HG03442 (cell line): ENCODE results near the gene PAGR1.
A peak's percentile ranks its signal among the peaks of the same experiment; 100 is the strongest.
"Not testable (repeated sequence)": the region's sequence is repeated elsewhere in the genome, so short reads cannot be mapped to it uniquely, and the experiment has no call there.

Experiments
- ATAC-seq: cut with Tn5 transposase; IDR thresholded peaks from one replicate; pipeline ENCODE4 v1.9.1; 2021; ENCODE audit warnings: mild to moderate bottlenecking, moderate library complexity; ENCODE audit not compliant: unreplicated experiment

PAGR1 gene

DNA sequence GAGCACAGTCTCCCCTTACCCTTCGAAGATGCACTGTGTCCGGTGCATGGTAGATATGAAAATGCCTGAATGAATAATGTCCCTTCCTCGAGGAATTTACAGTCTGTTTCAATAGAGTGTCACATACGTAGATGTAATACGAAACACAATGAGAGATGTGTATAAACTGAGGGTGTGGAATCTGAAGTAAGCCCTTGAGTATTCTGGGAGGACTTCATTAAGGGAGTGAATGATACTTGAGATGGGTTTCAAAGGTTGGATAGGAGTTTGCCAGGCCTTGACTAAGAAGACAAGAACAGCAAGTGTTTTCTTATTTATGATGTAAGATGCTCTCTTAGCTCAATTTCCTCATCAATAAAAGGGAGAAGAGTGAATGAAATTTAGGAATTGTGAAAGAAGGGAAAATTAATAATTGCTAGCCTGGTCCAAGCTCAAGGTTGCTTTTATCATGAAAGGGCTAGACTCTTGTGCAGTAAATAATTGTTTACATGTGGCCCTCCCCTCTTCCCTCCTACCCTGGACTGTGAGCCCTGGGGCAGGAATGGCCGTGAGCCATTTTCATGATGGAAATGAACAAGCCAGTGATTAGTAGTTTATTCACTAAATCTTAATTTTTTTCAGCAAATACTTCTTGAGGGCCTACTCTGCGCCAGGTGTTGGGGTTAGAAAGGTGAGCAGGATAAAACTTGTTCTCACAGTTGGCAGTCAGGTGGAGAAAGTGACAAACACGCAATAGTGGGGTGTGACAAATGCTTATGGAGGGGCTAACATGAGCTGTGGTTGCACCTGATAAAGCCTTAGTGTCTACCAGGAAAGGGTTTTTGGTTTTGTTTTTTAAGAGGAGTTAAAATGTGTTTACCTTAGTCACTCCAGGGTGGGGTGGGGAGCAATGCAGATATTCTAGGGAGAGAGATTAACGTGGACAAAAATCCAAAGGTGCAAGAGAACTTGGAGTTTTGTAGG, 23.8 kb upstream of the PAGR1 start:
- no peak for ATAC-seq

DNA sequence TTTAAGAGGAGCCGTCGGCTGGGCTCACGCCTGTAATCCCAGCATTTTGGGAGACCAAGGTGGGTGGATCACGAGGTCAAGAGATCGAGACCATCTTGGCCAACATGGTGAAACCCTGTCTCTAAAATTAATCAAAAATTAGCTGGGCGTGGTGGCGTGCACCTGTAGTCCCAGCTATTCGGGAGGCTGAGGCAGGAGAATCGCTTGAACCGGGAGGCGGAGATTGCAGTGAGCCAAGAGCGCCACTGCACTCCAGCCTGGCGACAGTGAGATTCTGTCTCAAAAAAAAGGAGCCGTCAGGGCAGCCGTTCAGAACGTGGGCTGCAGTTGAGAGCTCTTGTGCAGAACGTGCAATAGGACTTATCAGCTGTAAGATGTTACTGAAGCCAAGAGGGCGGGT, 22.8 kb upstream of the PAGR1 start:
- ATAC-seq = not testable (repeated sequence)

DNA sequence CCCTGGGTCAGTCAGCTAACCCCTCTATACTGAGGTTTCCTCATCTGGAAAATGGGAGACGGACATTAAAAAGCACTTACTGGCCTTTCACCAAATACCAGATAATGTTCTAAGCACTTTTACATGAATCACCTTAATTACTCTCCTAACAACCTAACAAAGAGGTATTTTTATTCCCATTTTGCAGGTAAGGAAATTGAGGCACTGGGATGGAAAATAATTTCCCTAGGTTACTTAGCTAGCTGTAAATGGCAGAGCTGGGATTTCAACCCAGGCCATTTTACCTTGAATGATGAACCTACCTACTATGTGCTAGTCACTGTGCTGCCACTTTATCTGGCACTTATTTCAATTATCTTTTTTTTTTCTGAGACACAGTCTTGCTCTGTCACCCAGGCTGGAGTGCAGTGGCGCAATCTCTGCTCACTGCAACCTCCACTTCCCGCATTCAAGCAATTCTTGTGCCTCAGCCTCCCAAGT, 21.7 kb upstream of the PAGR1 start:
- no peak for ATAC-seq

DNA sequence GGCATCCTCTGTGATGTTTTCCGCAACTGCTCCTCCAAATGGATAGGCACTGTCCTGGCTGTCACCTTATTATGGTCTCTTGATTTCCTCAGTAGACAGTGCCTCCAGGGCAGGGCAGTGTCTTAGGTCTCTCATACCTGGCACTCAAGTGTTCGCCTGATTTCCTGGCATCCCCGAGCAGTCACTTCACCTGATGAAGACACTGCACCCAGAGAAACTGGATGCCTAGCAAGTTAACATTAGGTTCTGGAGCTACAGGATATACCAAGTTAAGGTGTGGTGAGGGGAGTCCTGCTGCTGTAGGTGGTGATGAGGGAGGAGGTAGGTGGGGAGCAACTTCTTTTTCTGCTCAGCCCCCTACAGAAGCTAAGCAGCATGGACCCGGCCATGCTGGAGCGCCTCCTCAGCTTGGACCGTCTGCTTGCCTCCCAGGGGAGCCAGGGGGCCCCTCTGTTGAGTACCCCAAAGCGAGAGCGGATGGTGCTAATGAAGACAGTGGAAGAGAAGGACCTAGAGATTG, 13.5 kb upstream of the PAGR1 start:
- ATAC-seq = no peak

DNA sequence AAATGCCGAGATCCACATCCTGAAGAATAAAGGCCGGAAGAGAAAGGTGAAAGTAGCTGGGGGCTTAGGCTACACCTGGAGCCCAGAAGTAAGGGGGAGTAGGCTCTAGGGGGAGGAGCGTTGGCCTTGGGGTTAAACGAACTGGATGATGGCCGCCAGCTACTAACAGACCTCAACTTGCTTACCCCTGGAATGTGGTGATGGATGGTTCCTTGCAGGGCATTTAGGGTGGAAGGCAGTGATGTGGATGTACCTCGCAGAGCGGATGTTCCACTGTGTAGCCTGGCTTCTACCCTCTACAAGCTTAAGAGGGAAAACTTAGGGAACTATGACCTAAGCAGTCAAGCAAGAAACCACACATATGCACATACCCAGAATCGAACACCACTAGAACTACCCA, 11.9 kb upstream of the PAGR1 start:
- ATAC-seq = no peak

DNA sequence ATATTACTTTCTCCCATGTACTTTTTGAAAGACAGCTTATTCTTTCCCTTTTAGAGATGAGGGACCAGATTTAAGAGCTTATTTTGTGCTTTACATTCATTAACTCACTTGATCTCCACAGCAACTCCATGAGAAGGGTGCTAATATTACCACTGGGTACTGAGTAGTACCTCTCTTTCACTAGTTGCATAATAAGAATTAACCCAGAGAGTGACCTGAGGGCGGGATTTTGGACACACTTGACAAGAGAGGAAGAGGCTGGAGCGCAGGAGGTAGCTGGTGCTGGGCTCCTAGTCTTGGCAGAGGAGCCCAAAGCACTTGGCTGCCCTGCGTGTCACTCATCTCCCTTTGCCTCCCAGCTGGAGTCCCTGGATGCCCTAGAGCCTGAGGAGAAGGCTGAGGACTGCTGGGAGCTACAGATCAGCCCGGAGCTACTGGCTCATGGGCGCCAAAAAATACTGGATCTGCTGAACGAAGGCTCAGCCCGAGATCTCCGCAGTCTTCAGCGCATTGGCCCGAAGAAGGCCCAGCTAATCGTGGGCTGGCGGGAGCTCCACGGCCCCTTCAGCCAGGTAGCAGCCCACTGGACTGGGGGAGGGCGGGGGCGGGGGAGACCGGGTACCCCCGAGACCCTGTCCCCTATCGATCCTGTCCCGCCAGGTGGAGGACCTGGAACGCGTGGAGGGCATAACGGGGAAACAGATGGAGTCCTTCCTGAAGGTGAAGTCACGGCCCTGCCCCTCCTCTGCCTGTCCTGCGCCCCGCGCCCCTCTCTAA, 11.3 kb upstream of the PAGR1 start:
- ATAC-seq = no peak

DNA sequence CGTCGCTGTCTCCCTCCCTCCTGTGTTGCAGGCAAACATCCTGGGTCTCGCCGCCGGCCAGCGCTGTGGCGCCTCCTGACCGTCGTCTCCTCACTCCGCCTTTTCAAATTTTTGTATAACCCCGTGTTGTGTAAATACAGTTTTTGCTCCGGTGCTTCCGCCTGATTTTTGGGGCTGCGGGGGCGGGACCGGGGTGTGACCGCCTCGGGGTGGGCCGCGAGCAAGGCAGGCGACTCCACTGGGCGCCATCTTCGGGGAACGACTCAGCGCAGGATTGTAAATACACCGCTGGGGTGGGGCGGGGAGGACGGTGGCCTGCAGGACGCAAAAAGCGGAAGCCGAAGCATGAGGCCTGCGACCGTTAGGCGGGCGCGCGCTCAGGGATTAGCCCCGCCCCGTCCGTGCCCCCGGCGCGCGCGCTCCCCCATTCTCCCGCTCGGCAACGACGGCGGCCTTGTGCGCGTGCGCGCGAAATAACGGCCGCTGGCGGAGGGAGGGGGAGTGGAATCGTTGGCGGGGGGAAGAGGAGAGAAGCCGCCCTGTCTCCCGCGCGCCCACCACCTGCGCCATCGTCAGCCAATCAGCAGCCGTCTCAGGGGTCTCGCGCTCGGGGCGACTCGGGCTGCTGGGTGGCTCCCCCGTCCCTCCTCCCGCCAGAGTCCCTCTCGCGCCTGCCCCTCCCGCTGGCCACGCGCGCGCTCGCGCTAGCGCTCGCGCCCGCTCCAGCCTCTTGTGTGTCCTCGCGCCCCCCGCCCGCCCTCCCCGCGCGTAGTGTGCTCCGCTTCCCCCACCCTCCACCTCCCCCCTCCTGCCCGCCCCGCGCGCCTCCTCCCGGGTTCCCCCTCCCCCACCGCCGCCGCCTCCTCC, 10.5 kb upstream of the PAGR1 start:
- peak; percentile 48 for ATAC-seq

DNA sequence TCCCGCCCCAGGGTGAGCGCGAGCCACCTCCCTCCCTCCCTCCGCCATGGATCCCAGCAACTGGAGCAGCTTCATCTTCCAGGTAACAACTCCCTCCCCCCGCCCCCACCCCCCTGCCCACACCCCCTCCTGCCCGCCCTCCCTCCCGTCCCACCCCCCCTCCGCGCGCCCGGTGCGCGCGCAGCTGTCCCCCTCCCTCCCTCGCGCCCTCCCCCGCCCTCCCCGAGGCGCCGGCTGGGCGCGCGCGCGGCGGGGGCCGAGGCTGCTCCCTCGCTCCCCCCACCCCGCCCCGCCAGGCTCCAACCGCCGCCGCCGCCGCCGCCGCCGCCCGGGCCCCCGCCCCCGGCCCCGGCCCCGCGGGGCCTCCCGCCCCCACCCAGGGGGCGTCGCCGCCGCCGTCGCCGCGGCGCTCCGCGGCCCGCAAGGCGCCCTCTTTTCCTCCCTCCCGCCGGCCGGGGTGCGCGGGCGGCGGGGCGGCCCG, 9.8 kb upstream of the PAGR1 start, which contains the start of gene MAZ:
Gene MAZ (plus strand): TSS at position 431 of the 481 bp plus-strand sequence. CDS start 173 bp downstream, outside the sequence.
- no peak for ATAC-seq

DNA sequence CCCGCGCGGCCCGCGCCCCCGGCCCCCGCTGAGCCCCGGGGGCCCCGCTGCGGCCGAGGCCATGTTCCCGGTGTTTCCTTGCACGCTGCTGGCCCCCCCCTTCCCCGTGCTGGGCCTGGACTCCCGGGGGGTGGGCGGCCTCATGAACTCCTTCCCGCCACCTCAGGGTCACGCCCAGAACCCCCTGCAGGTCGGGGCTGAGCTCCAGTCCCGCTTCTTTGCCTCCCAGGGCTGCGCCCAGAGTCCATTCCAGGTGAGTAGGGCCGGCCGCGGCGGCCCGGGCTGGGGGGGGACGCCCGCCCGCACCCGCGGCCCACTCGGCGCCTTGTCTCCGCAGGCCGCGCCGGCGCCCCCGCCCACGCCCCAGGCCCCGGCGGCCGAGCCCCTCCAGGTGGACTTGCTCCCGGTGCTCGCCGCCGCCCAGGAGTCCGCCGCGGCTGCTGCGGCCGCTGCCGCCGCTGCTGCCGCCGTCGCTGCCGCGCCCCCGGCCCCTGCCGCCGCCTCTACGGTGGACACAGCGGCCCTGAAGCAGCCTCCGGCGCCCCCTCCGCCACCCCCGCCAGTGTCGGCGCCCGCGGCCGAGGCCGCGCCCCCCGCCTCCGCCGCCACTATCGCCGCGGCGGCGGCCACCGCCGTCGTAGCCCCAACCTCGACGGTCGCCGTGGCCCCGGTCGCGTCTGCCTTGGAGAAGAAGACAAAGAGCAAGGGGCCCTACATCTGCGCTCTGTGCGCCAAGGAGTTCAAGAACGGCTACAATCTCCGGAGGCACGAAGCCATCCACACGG, 9.1 kb upstream of the PAGR1 start:
- no peak for ATAC-seq

DNA sequence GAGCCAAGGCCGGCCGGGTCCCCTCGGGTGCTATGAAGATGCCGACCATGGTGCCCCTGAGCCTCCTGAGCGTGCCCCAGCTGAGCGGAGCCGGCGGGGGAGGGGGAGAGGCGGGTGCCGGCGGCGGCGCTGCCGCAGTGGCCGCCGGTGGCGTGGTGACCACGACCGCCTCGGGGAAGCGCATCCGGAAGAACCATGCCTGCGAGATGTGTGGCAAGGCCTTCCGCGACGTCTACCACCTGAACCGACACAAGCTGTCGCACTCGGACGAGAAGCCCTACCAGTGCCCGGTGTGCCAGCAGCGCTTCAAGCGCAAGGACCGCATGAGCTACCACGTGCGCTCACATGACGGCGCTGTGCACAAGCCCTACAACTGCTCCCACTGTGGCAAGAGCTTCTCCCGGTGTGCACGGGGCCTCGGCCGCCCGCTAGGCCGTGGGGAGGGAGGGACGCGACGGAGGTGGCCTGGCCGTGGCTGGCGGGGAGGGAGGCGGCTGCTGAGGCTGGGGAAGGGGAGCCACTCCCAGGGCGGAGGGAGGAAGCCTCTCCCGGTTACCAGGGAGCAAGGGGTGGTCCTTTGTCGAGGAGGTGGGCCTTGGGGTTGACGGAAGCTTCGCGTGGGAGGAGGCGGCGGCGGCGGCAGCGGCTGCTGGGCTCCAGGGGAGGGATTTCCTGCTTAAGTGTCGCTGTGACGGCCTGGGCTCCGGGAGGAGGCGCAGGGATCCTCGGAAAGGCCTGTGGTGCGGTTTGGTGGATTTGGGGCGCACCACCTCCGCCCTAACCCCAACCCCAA, 8.3 kb upstream of the PAGR1 start:
- no peak for ATAC-seq

DNA sequence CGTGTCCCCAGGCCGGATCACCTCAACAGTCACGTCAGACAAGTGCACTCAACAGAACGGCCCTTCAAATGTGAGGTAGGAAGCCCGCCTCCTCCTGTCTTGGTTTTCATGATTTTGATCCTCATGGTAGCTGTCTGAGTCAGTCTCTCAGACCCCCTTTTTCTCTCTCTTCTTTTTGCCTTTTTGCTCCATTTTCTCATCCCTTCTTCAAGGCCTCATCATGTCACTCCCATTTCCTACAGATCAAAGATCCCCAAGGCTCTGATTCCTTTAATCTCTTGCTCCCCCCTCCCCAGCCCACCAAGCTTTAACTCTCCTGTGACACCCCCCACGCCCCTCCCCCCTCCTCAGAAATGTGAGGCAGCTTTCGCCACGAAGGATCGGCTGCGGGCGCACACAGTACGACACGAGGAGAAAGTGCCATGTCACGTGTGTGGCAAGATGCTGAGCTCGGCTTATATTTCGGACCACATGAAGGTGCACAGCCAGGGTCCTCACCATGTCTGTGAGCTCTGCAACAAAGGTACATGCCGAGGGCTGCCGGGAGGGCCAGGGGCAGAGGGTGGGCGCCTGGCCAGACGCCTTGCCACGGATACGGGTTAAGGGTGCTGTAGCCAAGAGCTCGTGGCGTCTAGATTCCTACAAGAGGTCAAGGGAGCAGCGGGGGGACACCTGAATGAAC, 7.6 kb upstream of the PAGR1 start:
- no peak for ATAC-seq

DNA sequence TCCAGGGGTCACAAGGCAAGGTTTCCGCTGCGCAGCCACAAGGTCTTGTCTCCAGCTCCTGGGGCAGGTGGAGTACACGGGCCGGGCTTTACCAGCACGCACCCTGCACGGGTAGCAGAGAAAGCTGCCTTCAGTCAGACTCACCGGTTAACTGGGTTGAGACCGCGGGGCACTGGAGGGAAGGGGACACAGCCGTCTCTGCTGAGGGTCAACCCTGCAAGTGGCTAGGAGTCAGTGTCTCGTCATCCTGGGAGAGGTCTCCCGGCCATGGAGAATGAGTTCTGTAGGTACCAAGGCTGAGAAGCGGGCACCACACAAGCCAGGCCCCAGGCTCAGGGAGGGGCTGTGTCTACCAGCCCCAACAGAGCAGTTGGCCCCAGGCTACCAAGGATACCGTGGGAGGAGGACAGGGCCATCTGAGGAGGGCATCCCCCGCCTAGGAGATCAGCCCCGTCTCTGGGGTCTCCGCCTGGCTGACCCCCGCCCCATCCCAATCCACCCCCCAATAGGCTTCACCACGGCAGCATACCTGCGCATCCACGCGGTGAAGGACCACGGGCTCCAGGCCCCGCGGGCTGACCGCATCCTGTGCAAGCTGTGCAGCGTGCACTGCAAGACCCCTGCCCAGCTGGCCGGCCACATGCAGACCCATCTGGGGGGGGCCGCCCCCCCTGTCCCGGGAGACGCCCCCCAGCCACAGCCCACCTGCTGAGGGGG, 6.8 kb upstream of the PAGR1 start:
- ATAC-seq = no peak

DNA sequence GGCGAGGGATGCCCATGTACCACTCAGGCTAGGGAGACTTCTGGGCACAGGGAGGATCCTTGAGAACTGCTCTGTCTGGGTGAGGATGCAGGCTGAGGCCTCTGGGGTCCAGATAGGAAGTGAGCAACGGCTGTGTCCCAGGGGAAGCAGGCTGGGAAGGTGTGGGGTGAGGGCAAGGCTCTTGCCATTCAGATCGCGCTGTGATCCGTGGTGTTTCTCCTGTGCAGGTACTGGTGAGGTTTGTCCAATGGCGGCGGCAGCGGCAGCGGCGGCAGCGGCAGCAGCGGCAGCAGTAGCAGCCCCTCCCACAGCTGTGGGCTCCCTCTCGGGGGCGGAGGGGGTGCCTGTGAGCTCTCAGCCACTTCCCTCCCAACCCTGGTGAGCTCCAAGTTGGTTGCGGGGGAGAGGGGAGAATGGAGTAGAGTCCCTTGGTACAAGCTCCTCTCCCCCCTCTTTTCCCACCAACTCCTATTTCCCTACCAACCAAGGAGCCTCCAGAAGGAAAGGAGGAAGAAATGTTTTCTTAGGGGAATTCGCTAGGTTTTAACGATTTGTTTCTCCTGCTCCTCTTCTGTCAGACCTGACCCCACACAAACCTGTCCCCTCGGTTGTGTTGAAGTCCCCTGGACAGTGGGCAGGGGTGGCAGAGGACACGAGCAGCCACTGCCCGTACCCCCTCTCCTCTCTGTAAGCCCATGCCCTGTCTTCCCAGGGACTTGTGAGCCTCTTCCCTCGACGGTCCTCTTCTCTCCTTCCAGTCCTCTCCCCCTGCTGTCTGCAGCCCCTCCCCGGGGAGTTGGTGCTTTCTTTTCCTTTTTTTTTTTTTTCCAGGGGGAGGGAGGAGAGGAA, 5.9 kb upstream of the PAGR1 start:
- no peak for ATAC-seq

DNA sequence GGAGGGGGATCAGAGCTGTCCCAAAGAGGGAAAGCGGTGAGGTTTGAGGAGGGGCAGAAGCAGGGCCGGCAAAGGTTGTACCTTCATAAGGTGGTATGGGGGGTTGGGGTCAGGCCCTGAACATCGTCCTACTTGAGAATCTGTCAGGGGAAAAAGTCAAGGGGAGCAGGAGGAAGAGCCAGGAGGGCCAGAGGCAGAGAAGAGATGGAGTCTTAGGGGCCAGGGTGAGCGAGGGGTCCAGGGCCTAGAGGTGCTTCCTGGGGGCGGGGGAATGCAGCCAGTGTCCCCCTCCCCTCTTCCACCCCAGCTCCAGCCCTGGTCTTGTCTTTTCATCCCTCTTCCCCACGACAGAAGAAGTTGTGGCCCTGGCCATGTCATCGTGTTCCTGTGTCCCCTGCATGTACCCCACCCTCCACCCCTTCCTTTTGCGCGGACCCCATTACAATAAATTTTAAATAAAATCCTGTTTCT, 5.2 kb upstream of the PAGR1 start:
- no peak for ATAC-seq

DNA sequence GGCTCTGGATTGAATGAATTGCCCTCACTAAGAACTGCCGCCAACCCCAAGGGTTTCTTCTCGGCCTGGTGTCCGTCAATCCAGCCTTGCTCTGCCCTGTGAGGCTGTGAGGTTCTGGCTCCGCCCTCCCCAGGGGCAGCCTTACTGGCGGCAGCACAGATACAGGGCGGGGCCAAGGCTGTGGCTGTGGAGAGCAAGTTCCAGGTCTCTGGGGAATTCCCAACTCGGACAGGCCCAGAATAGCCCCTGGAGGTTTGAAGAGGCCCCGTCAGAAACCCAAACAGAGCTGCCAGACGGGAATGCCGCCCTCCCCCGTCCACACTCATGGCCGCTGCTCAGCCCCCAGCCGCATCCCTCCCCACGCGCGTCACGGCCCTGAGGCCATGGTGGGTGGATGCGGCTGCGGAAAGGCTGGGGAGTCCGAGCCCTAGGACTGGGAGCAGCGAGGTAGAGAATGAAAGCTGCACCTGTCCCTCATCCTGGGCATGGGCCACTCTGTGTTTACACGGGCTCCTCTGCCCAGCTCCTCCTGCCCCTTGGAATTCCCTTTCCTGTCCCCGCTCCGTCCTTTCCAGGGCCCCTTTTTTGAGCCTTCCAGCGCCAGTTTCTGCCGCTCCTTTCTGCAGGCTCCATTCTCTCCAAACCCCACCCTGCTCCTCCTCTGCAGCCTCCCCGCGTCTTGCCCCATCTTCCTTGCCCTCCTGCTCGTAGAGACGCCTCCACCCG, 4.6 kb upstream of the PAGR1 start:
- peak; percentile 35 for ATAC-seq
